Activated T-cell treated with anti-CD3 and anti-CD28 coated beads, Interleukin-2, amount 50 U/mL, for 48 hours (primary cell): Measurements from ENCODE around the gene NPTXR.
A peak's percentile ranks its signal among the peaks of the same experiment; 100 is the strongest.

Experiments used
- DNase-seq, 2 experiments: peaks; one replicate each; pipeline ENCODE4 v3.0.0-alpha.2; 2020

NPTXR gene

DNA sequence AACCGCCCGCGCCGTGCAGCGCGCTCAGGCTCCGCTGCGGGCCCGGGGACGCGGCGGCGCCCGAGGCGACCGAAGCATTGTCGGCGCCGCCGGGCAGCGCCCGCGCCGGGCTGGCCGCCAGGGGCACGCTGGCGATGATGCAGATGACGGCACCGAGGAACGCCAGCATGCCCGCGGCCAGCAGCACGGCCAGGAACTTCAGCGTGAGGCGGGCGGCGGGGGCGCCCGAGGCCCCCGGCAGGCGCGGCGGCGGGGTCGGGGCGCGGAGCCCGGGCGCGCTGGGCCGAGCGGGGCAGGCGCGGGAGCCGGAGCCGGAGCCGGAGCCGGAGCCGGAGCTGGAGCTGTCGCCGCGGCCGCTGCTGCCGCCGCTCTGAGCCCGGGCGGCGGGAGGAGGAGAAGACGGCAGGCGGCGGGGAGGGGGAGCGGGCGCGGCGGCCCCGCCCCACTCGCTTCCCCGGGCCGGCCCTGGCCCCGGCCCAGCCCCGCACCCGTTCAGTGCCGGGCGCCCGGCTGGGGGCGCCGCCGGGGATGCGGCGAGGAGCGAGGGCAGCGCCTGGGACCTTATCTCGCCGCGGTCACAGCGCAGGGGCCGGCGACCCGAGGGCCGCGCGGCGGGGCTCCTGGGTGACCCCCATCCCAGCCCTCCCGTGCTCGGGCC, at the start of gene NPTXR:
Gene NPTXR (minus strand): TSS at position 372 of the 658 bp plus-strand sequence.
- peak; percentile 44 to 68 for DNase-seq

GRCh38 chr22:38891256-38891655, 47.4 kb upstream of the NPTXR start:
- no peak for DNase-seq

DNA sequence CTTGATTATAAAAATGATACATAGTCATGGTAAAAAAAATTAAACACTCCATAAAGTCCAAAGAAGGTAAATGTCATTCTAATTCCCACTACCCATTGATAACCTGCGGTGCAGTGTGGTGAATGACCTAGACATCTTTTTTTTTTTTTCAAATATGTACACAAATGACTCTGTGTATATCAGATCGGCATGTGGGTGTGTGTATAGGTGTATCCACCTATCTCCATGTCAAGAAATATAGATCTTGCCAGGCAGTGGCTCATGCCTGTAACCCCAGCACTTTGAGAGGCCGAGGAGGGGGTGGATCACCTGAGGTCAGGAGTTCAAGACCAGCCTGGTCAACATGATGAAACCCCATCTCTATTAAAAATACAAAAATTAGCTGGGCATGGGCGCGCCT, 46.5 kb upstream of the NPTXR start:
- no peak for DNase-seq

GRCh38 chr22:38886333-38886732, 42.5 kb upstream of the NPTXR start:
- DNase-seq: no peak

DNA sequence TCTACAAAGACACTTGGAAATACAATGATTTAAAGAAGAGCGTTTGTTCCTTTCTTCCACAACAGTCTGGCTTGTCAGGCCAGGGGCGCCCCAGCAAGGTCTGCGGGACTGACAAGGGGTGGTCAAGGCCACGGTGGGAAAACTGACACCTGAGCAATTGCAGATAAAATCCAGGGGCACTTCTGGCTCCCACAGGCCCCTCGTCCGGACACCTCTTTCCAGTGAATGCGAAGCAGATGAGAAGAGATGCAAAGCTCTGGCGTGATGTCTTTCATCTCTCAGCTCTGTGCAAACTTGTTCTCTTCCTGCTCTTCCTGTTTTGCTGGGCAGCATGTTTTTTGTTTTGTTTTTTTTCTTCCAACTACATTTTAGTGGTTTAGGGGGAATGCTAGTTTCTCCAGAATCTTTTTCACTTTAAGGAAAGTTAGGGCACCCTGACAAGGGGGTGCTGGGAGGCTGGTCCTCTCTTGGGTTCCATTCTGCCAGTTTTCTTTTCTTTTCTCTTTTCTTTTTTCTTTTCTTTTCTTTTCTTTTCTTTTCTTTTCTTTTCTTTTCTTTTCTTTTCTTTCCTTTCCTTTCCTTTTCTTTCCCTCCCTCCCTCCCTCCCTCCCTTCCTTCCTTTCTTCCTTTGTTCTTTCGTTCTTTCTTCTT, 39.3 kb upstream of the NPTXR start:
- DNase-seq: no peak

DNA sequence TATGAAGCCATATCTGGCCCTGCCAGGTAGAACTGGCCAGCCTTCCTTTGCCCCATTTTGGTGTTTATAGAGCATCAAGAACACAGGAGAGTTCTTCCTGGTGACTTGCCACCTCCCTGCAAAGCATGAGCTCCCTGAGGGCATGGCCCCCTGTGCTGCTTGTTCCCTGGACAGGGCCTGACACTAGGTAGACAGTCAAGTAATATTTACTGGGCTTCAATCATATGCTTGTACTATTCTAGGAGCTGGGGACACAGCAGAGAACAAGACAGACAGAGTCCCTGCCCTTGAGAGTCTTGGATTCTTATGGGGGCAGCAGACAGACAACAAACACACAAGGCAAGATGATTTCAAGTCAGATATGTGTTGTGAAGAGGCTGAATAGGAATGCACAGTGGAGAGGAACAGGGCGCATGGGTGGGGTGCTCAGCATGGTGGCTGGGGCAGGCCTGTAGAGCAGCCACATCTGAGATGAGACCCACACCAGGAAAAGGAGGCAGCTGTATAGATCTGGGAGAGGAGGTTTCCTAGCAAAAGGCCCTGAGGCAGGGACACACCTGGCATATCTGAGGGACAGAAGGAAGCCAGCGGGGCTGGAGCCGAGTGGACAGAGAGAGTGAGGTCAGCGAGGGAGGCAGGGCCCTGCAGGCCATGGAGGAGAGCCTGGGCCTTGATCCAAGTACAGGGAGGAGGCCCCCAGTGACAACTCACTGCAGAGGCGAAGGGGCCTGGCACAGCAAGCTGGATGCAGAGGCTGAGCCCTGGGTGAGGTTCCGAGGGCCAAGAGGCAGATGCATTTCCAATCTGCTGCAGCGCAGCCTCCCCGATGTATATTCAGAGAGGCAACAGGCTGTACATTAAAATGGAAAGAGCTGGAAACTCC, 38.4 kb upstream of the NPTXR start:
- no peak for DNase-seq

GRCh38 chr22:38881464-38881871, 37.6 kb upstream of the NPTXR start:
- no peak for DNase-seq

DNA sequence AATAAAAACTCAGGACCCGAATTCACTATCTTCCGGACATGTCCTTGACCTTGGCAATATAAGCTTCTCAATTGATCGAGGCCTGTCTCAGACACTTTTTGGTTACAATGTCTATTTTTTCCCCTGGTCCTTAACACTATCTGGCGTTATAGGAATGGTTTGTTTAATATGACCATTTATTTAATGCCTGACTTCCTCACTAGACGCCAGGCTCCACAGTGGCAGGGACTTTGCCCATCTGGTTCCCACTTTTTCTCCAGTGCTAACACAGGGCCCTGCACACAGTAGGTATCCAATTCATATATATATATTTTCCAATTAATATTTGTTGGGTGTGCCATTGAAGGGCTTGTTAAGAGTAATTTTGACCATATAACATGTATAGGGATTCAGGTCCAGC, 36.1 kb upstream of the NPTXR start:
- no peak for DNase-seq

GRCh38 chr22:38879108-38879729, 35.4 kb upstream of the NPTXR start:
- no peak for DNase-seq

DNA sequence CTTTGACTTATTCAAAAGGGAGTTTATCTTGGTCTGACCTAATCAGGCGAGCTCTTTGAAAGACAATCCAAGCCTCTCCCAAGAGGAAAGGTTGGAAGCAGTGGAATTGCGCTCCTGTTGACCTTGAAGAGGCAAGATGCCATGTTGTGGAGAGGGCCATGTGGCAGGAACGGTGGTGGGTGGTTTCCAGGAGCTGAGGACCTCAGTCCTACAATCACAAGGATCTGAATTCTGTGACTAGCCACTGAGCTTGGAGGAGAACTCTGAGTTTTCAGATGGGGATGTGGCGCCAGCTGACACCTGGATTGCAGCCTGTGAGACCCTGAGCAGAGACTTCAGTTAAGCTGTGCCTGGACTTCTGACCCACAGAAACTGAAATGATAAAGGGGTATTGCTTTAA, 34.2 kb upstream of the NPTXR start:
- DNase-seq: no peak

- no peak for DNase-seq
These were observed 30.8 kb upstream of the NPTXR start for GRCh38 chr22:38874529-38875222.

GRCh38 chr22:38873469-38874411, 29.9 kb upstream of the NPTXR start:
- peak; percentile 79 to 81 for DNase-seq

DNA sequence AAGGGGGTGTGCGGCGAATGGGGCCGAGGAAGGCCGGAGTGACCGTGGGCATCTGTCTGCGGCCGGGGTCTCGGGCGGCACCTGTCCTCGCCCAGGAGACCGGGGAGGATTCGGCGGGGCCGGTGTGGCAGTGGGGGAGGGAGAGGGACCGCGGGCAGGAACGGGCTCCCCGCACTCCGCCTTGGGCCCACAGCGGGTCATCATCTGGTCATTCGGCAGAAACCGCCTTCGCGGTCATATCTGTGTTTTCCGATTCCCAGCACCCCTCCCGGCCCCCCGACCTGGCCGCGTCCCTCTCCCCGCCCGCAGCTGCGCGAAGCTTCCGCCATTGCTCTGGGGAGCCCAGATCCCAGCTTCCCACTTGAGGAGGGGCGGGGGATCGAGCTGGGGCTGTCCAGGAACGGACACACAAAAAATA, 29.0 kb upstream of the NPTXR start:
- peak in 1 of 2 experiments; percentile 41 for DNase-seq

- DNase-seq: peak; percentile 95 to 97
These were observed 28.5 kb upstream of the NPTXR start, which contains the start of gene CBX6 for GRCh38 chr22:38872172-38872830. TSS of gene CBX6 (minus strand) at chr22:38872216. CDS start at chr22:38872190, 26 bp downstream.

DNA sequence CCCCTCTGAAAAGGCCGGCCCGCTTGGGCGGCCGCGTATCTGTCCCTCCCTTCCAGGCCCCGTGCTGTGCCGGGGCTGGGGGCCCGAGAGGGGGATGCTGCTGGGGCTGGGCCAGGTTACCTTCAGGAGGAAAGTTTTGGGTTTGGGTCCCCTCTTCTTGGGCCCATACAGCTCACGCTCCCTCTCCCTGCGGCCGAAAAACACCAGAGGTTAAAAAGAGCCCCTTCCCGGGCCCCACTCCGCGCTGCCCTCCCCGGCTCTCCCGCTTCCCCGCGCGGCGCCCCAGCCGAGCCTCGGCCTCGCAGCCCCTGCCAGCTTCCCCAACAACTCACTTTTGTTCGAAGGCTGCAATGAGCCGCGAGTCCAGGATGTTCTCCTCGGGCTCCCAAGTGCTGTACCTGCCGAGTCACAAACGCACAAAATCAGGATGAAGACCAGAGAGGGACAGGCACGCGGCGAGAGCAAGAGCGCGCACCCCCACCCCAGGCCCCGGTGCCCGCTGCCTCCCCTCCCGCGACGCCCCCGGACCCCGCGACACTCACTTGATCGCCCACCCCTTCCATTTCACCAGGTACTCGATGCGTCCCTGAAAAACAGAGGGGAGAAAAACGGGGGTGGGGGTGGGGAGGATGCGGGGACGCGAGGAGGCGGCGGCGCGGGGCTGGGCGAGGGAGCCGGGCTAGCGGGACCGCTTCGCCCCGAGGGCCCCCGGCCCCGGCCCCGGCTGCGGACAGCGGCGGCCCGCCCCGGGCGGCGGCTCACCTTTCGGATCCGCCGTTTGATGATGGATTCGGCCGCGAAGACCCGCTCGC, 27.7 kb upstream of the NPTXR start:
- DNase-seq: peak; percentile 60 to 66

DNA sequence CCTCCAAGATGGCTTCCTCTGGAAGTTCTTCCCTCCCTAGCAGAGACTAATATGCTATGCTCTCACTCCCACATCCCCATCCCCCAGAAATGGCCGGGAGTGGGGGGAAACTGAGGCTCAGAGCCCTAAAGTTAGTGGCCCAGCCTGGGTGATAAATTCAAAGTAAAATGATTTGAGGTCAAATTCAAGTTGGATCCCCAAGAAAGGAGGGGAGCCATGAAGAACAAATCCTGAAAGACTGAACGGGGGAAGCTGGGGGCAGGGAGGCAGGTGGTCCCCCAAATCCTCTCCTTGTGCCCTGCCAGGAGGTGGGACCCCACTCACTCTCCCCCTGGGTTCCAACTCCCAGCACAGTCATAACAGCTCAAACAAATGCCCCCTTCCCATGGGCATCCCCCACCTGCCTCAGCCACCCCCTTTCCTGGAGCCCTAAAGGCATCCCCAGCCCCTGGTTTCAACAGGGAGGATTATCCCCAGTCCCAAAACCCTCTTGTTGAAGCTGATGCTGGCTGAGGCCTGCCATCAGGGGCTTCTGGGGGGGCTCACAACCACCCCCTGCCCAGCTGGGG, 27.0 kb upstream of the NPTXR start:
- peak in 1 of 2 experiments; percentile 54 for DNase-seq

DNA sequence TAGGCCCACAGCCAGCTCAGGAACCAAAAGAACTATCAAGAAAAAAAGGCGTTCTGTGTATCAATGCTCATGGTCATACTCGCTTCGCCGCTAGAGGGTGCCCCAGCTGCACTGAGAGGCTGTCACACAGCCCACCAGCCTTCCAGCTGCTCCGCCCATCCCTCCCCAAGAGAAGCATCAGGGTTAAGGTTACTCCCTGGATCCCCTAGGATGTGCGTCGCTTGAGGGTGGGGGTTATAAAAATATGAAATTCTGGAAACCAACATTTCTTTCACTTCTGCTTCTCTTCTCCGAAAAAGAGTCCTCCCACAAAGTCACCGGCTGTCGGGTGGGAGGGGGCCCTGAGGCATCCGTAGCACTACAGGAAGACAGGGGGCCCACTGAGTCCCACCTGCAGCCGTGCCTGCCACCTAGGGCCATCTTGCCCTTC, 26.5 kb upstream of the NPTXR start:
- peak; percentile 93 for DNase-seq

GRCh38 chr22:38869663-38870062, 25.8 kb upstream of the NPTXR start:
- peak in 1 of 2 experiments; percentile 17 for DNase-seq

- DNase-seq: peak; percentile 91
These were observed 25.1 kb upstream of the NPTXR start for GRCh38 chr22:38868886-38869381.
